ENCODE measurements around the gene CMBL.

GRCh38 chr5:10232386-10232785 lies 75.3 kb downstream of the CMBL start:
- no peak for TF ChIP-seq POLR2AphosphoS5 (IDR thresholded peaks at IDR 0.05; ENCODE audit: borderline replicate concordance, low read depth, low read length)
- no peak for TF ChIP-seq EZH2 (IDR thresholded peaks at IDR 0.05)
- TF ChIP-seq FOXP2 (optimal IDR thresholded peaks at IDR 0.05; ENCODE audit: control extremely low read depth, extremely low read length, insufficient read depth): no peak
